HL-60 (cell line): ENCODE data around the gene KIF2A.

Experiments
- GABPA ChIP-seq: IDR thresholded peaks from 2 replicates; pipeline ENCODE4 v1.6.1; 2012; ENCODE audit warnings: low read depth
- POLR2AphosphoS5 ChIP-seq: IDR thresholded peaks from 2 replicates; pipeline ENCODE4 v1.6.1; 2012; ENCODE audit warnings: low read depth
- SPI1 ChIP-seq: IDR thresholded peaks from 2 replicates; pipeline ENCODE4 v1.6.1; 2012; ENCODE audit warnings: low read depth, mild to moderate bottlenecking, borderline replicate concordance
- TF ChIP-seq, protein P1 (sequence below): IDR thresholded peaks from one replicate; pipeline ENCODE4 v1.5.1; 2011; ENCODE audit warnings: low read length, control low read depth, inconsistent platforms; ENCODE audit not compliant: insufficient read depth
- TF ChIP-seq, protein P2 (sequence below): IDR thresholded peaks from 2 replicates; pipeline ENCODE4 v1.6.1; 2012; ENCODE audit warnings: low read depth; ENCODE audit not compliant: insufficient replicate concordance

DNA sequence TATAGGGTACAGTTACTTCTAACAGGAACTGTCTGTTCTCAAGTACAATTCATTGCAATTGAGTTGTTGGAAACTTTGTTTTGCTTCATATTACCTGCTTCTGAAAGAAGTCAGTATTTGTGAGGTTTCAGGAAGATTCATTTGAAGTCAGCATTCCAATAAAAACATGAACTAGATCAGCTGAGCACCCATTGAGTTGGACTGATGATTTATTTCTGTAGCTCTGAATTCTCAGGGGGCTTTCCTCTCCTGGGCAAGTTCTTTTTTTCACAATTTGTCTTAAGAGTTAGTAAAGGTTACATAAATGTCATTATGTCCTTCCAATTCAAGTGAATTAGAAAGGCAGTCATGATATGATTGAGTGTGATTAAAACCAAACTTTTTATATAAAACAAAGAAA is 16.2 kb upstream of the KIF2A start:
- no peak for TF ChIP-seq POLR2AphosphoS5
- TF ChIP-seq, protein P1, sequence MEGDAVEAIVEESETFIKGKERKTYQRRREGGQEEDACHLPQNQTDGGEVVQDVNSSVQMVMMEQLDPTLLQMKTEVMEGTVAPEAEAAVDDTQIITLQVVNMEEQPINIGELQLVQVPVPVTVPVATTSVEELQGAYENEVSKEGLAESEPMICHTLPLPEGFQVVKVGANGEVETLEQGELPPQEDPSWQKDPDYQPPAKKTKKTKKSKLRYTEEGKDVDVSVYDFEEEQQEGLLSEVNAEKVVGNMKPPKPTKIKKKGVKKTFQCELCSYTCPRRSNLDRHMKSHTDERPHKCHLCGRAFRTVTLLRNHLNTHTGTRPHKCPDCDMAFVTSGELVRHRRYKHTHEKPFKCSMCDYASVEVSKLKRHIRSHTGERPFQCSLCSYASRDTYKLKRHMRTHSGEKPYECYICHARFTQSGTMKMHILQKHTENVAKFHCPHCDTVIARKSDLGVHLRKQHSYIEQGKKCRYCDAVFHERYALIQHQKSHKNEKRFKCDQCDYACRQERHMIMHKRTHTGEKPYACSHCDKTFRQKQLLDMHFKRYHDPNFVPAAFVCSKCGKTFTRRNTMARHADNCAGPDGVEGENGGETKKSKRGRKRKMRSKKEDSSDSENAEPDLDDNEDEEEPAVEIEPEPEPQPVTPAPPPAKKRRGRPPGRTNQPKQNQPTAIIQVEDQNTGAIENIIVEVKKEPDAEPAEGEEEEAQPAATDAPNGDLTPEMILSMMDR: no peak
- TF ChIP-seq, protein P2, sequence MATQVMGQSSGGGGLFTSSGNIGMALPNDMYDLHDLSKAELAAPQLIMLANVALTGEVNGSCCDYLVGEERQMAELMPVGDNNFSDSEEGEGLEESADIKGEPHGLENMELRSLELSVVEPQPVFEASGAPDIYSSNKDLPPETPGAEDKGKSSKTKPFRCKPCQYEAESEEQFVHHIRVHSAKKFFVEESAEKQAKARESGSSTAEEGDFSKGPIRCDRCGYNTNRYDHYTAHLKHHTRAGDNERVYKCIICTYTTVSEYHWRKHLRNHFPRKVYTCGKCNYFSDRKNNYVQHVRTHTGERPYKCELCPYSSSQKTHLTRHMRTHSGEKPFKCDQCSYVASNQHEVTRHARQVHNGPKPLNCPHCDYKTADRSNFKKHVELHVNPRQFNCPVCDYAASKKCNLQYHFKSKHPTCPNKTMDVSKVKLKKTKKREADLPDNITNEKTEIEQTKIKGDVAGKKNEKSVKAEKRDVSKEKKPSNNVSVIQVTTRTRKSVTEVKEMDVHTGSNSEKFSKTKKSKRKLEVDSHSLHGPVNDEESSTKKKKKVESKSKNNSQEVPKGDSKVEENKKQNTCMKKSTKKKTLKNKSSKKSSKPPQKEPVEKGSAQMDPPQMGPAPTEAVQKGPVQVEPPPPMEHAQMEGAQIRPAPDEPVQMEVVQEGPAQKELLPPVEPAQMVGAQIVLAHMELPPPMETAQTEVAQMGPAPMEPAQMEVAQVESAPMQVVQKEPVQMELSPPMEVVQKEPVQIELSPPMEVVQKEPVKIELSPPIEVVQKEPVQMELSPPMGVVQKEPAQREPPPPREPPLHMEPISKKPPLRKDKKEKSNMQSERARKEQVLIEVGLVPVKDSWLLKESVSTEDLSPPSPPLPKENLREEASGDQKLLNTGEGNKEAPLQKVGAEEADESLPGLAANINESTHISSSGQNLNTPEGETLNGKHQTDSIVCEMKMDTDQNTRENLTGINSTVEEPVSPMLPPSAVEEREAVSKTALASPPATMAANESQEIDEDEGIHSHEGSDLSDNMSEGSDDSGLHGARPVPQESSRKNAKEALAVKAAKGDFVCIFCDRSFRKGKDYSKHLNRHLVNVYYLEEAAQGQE: no peak
- no peak for TF ChIP-seq GABPA
- no peak for TF ChIP-seq SPI1
